Measurements from ENCODE around the gene P2RX1. TPM values are rescaled to one million over a fixed set of nuclear protein-coding genes. Genes with fewer than 3 reads are reported as not detected.

The P2RX1 gene
- polyA plus RNA-seq, 2 of the 4 experiments (the other 2 are of a cell fraction), result 0.05 to 0.13 TPM

GRCh38 chr17:3944485-3945388 lies 28.5 kb upstream of the P2RX1 start:
- H3K9me3 ChIP-seq, result no peaks in the 10 kb centered on the region
- 86% methylated on average over 32 of the region's 68 CpGs for whole genome bisulfite sequencing (ENCODE audit: missing lambda C conversion rate)
- POLR2A ChIA-PET, result no interaction called here
- no peaks in the 10 kb centered on the region for H3K4me1 ChIP-seq
- no peak overlapping the region for H3K27ac ChIP-seq
- no peak overlapping the region for H3K4me2 ChIP-seq
- TF ChIP-seq RFX5 (IDR thresholded peaks at IDR 0.05) (no peak), ESRRA (IDR thresholded peaks at IDR 0.05; ENCODE audit: borderline replicate concordance, low read length) (no peak), HMGXB4 (CRISPR knock-in tag; IDR thresholded peaks at IDR 0.05; ENCODE audit: borderline replicate concordance) (no peak), ZSCAN20 (CRISPR knock-in tag; IDR thresholded peaks at IDR 0.05) (no peak), FOSB (CRISPR knock-in tag; IDR thresholded peaks at IDR 0.05) (no peak), CTCF (IDR thresholded peaks at IDR 0.05) (no peak), POLR2AphosphoS2 (conservative IDR thresholded peaks at IDR 0.05; ENCODE audit: low read length) (no peak)
- TF ChIP-seq, protein P1, sequence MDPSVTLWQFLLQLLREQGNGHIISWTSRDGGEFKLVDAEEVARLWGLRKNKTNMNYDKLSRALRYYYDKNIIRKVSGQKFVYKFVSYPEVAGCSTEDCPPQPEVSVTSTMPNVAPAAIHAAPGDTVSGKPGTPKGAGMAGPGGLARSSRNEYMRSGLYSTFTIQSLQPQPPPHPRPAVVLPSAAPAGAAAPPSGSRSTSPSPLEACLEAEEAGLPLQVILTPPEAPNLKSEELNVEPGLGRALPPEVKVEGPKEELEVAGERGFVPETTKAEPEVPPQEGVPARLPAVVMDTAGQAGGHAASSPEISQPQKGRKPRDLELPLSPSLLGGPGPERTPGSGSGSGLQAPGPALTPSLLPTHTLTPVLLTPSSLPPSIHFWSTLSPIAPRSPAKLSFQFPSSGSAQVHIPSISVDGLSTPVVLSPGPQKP (IDR thresholded peaks at IDR 0.05; ENCODE audit: low read depth, low read length), result no peak
- peak; percentile 22 to 75; a peak in 4 of 6 replicates for ATAC-seq
- no peak overlapping the region for H3K4me3 ChIP-seq
- CTCF ChIA-PET, result interaction anchor here (1.5 to 2.2 kb wide), 3 partner anchors 10 to 129 kb away, joined by 4 to 8 read pairs (median 8); no protein-coding TSS in a partner anchor
- no peak for FAIRE-seq
- DNase-seq (ENCODE audit: low read depth in 1 of 2, low spot score in 1 of 2), result peak in 1 of 2 experiments; percentile 36

DNA sequence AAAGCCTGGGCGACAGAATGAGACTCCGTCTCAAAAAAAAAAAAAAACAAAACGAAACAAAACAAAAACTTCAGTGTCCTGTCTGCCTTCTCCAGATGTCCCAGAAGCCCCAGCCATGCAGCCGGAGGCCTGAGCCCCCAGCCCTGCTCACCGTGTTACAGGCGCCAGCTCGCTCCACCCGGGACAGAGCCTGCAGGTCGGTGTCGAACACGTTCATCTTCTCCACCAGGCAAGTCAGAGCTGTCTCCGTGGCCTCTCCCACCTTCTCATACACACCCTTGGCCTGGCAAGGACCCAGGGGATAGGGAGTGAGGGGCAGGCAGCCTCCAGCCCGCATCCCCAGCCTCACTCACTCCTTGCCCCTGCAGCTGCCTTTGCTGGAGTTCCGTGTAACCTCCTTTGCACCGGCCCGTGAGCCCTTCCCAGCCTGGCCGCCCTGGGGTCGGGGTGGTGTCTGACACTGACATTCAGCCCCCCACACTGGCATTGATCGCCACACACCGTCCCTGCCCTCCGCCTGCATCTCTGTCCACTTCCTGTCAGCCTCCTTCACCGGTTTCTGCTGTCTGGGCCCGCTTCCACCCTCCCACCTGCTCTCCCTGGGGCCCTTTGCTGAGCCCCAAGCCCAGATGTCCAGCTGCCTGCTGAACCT lies 27.1 kb upstream of the P2RX1 start:
- ATAC-seq, result no peak
- FAIRE-seq, result no peak
- POLR2A ChIA-PET, result no interaction called here
- no peak overlapping the region for H3K4me2 ChIP-seq
- no peak overlapping the region for H3K27ac ChIP-seq
- no peak for DNase-seq (ENCODE audit: low read depth in 1 of 2, low spot score in 1 of 2)
- no peaks in the 10 kb centered on the region for H3K4me1 ChIP-seq
- CTCF ChIA-PET, result interaction anchor here (1.5 to 2.3 kb wide), 2 partner anchors 29 to 131 kb away, joined by 4 to 8 read pairs; no protein-coding TSS in a partner anchor
- H3K4me3 ChIP-seq, result no peak overlapping the region
- 89% methylated on average over 23 of the region's 23 CpGs for WGBS (ENCODE audit: missing lambda C conversion rate)
- TF ChIP-seq TFCP2L1 (CRISPR knock-in tag; IDR thresholded peaks at IDR 0.05) (no peak), CTCF (IDR thresholded peaks at IDR 0.05) (no peak), JUN (IDR thresholded peaks at IDR 0.05) (no peak), ESRRA (IDR thresholded peaks at IDR 0.05; ENCODE audit: borderline replicate concordance, low read length) (no peak), HOXB5 (CRISPR knock-in tag; IDR thresholded peaks at IDR 0.05) (no peak), ZNF302 (CRISPR knock-in tag; IDR thresholded peaks at IDR 0.05) (no peak), MAX (IDR thresholded peaks at IDR 0.05) (no peak), CEBPB (IDR thresholded peaks at IDR 0.05) (no peak), HES2 (IDR thresholded peaks at IDR 0.05) (no peak)
- no peaks in the 10 kb centered on the region for H3K9me3 ChIP-seq
